Hepatocyte (in vitro differentiated cells): ENCODE data around the gene USP6NL.

Experiments used
- CTCF ChIP-seq: fragments of 200-600 bp; sonication (generic); IDR thresholded peaks from 2 replicates; pipeline ENCODE4 v1.5.1; 2016; ENCODE audit warnings: antibody characterized with exemption, mild to moderate bottlenecking; ENCODE audit not compliant: poor library complexity
- EZH2 ChIP-seq: fragments of 200-600 bp; sonication (generic); IDR thresholded peaks from 2 replicates; pipeline ENCODE4 v1.6.1; 2016; ENCODE audit warnings: antibody characterized with exemption, mild to moderate bottlenecking, borderline replicate concordance

GRCh38 chr10:11505639-11506038 is 105.8 kb downstream of the USP6NL start:
- TF ChIP-seq CTCF (no peak), EZH2 (no peak)
